BE2C (cell line): ENCODE results near the gene CFAP77.

Experiments
- DNase-seq: peaks from one replicate; pipeline ENCODE4 v3.0.0-alpha.2; 2020
- H3K27me3 ChIP-seq: fragments of 250-450 bp; sonication (Bioruptor Pico); 2 replicates; pipeline ENCODE4 v1.5.1; 2020; ENCODE audit warnings: mild to moderate bottlenecking
- H3K36me3 ChIP-seq: fragments of 250-450 bp; sonication (Bioruptor Pico); 2 replicates; pipeline ENCODE4 v1.5.1; 2020; ENCODE audit warnings: mild to moderate bottlenecking
- H3K4me1 ChIP-seq: fragments of 250-450 bp; sonication (Bioruptor Pico); 2 replicates; pipeline ENCODE4 v1.5.1; 2020
- H3K4me3 ChIP-seq: 2 replicates; pipeline ENCODE4 v1.5.1; 2011; ENCODE audit warnings: low read depth, low read length
- H3K9me3 ChIP-seq: fragments of 250-450 bp; sonication (Bioruptor Pico); 2 replicates; pipeline ENCODE4 v1.5.1; 2020
- CTCF ChIP-seq: IDR thresholded peaks from 2 replicates; pipeline ENCODE4 v1.5.1; 2012; ENCODE audit warnings: mild to moderate bottlenecking, low read depth, low read length

CFAP77 gene

GRCh38 chr9:132602207-132602606 lies 192.2 kb downstream of the CFAP77 start:
- Histone ChIP-seq H3K4me3 (no peak overlapping the region), H3K36me3 (peaks cover 57% of the 10 kb centered on the region), H3K9me3 (no peaks in the 10 kb centered on the region), H3K27me3 (0 out of 2 replicates have a peak, but pooled peaks cover 3% of the 10 kb centered on the region), H3K4me1 (no peaks in the 10 kb centered on the region)
- no peak for TF ChIP-seq CTCF
- no peak for DNase-seq

- DNase-seq: no peak
- H3K9me3 ChIP-seq: no peaks in the 10 kb centered on the region
- no peak for TF ChIP-seq CTCF
- no peaks in the 10 kb centered on the region for H3K27me3 ChIP-seq
- H3K4me1 ChIP-seq: no peaks in the 10 kb centered on the region
- no peak overlapping the region for H3K4me3 ChIP-seq
- H3K36me3 ChIP-seq: peaks cover 60% of the 10 kb centered on the region
These were observed 195.4 kb downstream of the CFAP77 start for GRCh38 chr9:132605387-132605786.

GRCh38 chr9:132606066-132606465 lies 196.1 kb downstream of the CFAP77 start:
- H3K4me1 ChIP-seq: no peaks in the 10 kb centered on the region
- no peak overlapping the region for H3K4me3 ChIP-seq
- H3K9me3 ChIP-seq: no peaks in the 10 kb centered on the region
- DNase-seq: no peak
- H3K27me3 ChIP-seq: no peaks in the 10 kb centered on the region
- TF ChIP-seq CTCF: no peak
- H3K36me3 ChIP-seq: peaks cover 65% of the 10 kb centered on the region

- DNase-seq: no peak
- no peak overlapping the region for H3K4me3 ChIP-seq
- H3K9me3 ChIP-seq: no peaks in the 10 kb centered on the region
- H3K36me3 ChIP-seq: peaks cover 71% of the 10 kb centered on the region
- no peaks in the 10 kb centered on the region for H3K4me1 ChIP-seq
- H3K27me3 ChIP-seq: no peaks in the 10 kb centered on the region
- no peak for TF ChIP-seq CTCF
These were observed 199.2 kb downstream of the CFAP77 start for GRCh38 chr9:132609184-132609583.

GRCh38 chr9:132609829-132610228 lies 199.8 kb downstream of the CFAP77 start:
- Histone ChIP-seq H3K4me1 (no peaks in the 10 kb centered on the region), H3K9me3 (no peaks in the 10 kb centered on the region), H3K27me3 (no peaks in the 10 kb centered on the region), H3K36me3 (peaks cover 76% of the 10 kb centered on the region), H3K4me3 (no peak overlapping the region)
- no peak for DNase-seq
- no peak for TF ChIP-seq CTCF

- Histone ChIP-seq H3K9me3 (no peaks in the 10 kb centered on the region), H3K4me1 (no peaks in the 10 kb centered on the region), H3K4me3 (no peak overlapping the region), H3K27me3 (no peaks in the 10 kb centered on the region), H3K36me3 (peaks cover 73% of the 10 kb centered on the region)
- no peak for TF ChIP-seq CTCF
- no peak for DNase-seq
These were observed 200.7 kb downstream of the CFAP77 start for GRCh38 chr9:132610661-132611060.
